ENCODE measurements around the gene DDX55.

DDX55 gene

DNA sequence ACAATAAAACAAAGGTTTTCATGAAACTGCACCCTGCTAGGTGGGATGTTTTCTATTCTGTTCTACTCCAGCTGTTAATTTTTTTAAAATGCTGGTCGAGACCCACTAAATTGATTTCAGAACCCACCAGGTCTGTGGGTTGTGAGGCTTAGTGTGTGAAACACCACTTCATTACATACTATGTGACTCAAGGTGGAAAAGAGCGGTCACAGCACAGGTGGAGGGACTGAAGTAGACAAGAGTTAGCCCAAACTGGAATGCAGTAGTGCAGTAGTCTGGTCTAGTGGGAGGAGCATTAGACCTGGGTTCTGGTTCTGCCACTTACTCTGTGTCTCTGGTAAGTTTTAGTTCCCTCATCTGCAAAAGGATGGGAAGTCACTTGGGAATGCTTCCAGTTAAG is 12.2 kb downstream of the DDX55 start:
- no peak for DNase-seq (ENCODE audit: low read depth in 2 of 2)

DNA sequence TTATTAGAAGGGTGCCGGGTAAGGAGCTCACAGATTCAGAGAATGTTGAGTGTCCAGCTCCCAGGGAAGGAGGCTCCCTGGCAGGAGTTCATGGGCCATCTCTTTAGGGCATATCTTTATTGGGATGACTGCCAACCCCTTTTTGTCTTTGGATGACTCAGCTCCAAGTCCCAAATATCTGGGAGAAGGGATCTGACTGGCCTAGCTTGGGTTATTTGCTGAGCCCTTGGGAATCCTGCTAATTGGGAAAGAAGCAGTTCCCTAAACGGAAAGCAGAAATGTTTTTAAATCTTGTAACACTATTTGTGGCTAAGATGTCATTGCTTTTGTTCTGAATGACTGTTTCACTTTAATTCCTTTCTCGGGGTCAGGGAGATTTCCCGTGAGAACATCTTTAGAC is 12.6 kb downstream of the DDX55 start:
- DNase-seq (ENCODE audit: low read depth in 2 of 2): no peak

DNA sequence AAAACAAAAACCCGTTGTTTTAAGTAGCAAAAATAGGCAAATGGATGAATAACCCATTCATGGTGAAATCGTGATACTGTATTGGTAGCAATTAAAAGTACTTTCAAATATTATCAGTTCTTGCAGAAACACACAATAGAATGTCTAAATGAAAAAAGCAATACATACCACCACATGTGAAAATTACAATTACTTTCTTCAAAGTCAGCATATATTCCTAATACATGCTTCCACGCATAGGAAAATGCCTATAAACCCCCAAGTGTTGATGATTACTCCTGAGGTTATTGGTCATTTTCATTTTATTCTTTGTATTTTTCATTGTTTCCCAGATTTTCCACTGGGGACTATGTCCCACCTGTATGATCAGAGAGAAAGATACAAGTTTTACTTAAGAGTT is 15.2 kb downstream of the DDX55 start:
- no peak for DNase-seq (ENCODE audit: low read depth in 2 of 2)

DNA sequence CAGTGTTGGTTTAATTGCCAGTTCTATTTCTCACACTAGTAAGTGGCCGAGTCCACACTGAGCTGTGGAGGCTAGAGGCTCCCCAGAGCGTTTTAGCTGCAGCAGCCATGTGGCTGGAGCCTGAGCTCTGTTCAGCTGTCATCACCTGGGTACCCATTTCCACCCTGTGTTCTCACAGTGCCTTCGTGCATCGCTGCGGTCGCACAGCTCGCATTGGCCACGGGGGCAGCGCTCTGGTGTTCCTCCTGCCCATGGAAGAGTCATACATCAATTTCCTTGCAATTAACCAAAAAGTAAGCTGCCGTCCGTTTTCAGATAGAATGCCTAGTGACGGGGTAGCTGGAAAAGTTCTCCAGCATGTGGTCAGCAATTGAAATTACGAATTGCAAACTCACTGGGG is 15.7 kb downstream of the DDX55 start:
- no peak for DNase-seq (ENCODE audit: low read depth in 2 of 2)

DNA sequence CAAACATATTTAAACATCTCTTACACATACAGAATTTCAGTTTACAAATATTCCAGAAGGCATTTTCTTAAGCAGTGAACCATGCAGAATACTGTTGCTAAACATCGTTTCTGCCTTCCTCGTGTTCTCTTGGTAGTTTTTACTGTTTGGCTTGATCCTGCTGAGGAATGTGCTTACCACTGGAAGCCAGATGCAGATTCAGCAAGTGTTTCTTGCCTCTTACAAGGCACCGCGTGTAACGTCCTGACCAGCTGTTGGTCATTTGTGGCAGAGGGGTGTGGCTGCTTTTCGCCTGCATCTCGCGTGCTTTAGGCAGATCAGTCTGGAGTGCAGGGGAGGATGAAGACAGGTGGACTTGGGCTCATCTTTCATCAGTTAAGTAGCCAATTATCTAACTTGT is 19.2 kb downstream of the DDX55 start:
- DNase-seq (ENCODE audit: low read depth in 2 of 2): no peak

DNA sequence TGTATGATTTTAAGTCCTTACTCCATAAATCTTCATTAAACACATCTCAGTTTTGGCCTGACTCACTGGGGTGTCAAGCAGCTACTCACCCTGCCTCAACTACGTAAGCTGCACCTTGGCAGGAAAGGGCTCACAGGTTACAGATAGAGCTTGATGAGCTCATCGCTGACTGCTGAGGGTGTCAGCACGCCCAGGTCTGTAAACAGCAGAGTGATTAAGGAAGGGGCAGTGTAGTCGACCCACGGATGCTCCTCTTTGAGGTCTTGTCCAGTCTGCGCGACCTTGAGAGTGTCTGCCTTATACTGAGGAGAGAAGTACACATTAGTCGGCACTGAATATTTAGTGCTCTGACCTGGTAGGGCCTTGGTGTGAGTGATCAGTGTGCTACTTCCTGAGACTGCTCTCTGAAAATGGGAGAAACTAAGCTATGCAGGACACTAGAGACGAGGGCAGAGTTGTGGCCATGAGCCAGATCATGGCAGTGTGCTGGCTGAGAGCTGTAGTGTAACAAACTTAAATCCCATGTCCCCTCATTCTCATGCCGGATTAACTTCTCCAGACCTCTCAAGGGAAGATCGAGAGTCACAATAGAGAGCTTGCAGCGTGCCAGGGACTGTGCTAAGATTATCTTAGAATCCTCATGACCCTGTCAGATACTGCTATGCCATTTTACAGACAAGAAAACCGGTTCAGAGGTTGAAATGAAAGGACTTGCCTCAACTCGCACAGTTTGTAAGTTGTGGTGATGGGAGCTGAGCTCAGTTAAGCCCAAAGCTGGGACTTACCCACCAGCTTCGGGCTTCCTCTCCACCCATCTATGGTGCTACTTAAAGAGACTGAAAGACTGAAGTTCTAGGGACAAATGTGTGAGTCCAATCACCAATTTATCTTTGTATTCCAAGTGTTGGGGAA is 20.0 kb downstream of the DDX55 start:
- no peak for DNase-seq (ENCODE audit: low read depth in 2 of 2)

DNA sequence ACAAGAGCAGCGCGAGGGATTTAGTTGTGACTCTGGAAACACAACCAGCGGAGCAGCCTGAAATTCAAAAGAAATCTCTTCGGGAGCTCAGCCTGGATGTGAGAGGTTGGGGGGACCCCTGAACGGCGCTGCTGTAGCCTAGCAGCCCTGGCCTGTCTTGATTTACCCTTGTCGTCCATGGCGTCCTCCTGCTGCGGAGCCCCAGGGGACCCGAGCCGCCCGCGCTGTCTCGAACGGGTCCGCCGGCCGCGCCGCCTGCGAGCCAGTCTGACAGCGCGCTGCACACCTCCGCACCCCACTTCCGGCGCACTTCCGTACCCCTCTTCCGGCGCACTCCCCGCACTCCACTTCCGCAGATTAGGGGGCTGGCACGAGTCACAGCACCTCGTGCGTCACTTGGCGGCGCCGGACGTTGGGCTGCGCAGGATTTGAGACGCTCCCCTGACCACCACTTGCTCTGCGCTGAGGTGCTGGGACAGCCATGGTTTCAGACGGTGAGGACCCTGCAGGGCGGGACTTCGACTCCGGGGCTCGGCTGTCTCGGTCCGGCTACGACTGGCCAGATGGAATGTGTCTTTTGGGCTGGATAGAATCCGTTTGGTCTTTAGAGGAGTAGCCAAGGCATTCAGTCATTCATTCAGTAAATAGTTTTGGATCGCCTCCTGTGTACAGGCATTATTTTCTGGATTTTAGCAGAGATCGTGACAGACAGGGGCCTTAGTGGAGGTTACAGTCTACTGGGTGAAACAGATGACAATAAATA is 31.7 kb downstream of the DDX55 start, which contains the start of the genes EIF2B1 and GTF2H3:
Gene EIF2B1, minus strand, starts transcription at position 308 of the 763 bp plus-strand sequence. Its CDS starts 129 bp downstream, at position 179.
Gene GTF2H3, plus strand, starts transcription at position 451 of the 763 bp plus-strand sequence. Its CDS starts 31 bp downstream, at position 482.
- peak; percentile 91 to 95 for DNase-seq (ENCODE audit: low read depth in 2 of 2)

DNA sequence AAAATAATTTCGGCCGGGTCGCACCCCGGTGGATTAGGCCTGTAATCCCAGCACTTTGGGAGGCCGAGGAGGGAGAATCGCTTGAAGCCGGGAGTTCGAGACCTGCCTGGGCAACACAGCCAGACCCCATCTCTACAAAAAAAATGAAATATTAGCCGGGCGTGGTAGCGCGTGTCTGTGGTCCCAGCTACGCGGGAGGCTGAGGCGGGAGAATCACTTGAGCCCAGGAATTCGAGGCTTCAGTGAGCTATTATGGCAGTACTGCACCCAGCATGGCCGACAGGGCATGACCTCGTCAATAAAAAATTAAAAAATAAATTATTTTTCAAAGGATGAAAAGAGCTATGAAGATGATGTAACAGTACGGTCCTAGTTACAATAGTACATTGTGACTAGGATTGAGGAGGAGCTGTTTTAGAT is 32.3 kb downstream of the DDX55 start:
- no peak for DNase-seq (ENCODE audit: low read depth in 2 of 2)

DNA sequence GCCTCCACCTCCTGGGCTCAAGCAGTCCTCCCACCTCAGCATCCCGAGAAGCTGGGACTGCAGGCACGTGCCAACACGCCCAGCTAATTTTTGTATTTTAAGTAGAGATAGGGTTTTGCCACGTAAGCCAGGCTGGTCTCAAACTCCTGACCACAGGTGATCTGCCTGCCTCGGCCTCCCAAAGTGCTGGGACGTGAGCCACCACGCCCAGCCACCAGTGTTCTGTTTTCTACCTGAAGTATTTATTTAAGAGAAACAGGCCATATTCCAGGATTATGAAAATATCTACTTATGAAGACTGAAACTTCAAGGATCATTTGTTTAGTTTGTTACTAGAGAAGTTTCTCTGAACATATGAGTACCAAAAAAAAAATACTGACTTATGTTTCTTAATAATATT is 42.0 kb downstream of the DDX55 start:
- no peak for DNase-seq (ENCODE audit: low read depth in 2 of 2)

DNA sequence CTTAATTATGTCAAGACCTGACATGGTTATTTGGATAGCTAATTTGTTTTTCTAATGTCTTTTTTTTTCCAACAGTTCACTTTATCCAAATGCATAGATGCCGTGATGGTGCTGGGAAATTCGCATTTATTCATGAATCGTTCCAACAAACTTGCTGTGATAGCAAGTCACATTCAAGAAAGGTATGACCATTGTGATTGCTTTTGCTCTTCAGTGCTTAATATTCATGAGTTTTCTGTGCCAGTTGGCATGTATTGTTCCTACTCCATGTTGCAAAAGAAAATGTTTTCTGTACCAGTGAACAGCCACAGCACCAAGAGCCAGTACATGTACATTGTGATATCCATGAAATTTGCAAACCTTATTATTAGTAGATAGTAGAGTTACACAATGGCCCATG is 43.5 kb downstream of the DDX55 start:
- no peak for DNase-seq (ENCODE audit: low read depth in 2 of 2)

DNA sequence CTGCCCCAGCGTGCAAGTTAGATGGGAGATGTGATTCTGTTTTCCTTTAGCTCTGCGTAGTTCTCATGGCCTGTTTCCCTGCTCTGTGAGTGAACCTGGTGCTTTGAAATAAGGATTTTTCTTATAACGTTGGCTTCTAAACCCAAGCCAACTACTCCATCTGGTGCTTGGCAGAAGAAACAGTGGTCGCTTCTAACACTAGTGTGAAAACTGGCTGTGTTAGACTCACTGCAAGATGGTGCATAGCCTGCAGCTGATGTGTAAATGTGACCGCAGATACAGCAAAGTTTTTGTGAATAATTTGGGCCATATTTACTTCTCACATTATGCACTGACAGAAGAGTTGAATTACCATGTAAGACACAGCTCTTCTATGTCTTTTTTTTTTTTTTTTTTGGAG is 44.0 kb downstream of the DDX55 start:
- DNase-seq (ENCODE audit: low read depth in 2 of 2): no peak

DNA sequence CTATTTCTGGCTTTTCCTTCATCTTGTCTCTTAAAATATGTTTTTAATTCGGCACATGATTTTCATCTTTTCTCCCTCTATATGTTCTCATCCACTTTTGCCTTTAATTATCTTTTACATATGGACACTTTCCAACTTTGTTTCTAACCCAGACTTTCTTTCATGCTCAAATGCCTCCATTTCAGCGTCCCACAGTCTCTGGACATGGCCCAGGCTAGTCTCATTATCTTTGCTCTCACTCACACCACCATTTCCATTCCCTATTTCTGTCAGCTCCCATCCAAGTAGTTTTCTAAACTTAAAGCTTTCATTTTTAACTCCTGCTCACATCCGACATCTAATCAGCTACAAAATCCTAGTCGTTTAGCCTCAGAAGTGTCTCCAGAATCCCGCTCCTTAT is 46.5 kb downstream of the DDX55 start:
- no peak for DNase-seq (ENCODE audit: low read depth in 2 of 2)

DNA sequence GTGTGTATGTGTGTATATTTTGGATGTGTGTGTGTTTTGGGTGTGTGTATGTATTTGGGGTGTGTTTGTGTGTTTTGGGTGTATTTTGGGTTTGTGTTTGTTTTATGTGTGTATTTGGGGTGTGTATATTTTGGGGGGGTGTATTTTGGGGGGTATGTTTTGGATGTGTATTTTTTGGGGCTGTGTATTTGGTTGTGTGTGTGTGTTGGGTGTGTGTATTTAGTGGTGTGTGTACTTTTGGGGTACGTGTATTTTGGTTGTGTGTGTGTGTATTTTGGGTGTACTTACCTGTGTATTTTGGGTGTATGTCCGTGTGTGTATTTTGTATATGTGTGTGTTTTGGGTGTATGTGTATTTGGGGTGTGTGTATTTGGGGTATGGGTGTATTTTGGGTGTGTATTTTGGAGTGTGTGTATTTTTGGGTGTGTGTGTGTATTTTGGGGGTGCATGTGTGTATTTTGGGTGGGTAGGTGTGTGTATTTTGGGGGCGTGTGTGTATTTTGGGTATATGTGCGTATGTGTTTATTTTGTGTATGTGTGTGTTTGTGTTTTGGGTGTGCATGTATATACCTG is 52.3 kb downstream of the DDX55 start:
- DNase-seq (ENCODE audit: low read depth in 2 of 2): no peak

DNA sequence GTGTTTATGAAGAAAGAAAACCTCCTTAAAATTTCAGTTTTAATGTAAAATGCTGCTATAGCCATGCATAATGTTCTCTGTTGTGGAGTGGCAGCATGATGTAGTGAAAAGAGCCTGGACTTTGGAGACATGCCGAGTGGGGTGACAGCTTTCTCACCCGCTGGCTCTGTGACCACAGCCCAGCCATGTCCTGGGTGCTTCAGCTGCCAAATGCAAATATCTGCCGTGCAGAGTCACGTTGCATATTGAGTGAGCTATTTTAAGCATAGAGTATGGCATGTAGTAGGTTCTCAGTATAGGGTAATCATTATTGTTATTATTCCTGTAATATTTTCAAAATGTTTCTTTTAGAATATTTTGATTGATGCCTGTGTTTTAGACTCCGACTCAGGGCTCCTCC is 53.5 kb downstream of the DDX55 start:
- no peak for DNase-seq (ENCODE audit: low read depth in 2 of 2)

DNA sequence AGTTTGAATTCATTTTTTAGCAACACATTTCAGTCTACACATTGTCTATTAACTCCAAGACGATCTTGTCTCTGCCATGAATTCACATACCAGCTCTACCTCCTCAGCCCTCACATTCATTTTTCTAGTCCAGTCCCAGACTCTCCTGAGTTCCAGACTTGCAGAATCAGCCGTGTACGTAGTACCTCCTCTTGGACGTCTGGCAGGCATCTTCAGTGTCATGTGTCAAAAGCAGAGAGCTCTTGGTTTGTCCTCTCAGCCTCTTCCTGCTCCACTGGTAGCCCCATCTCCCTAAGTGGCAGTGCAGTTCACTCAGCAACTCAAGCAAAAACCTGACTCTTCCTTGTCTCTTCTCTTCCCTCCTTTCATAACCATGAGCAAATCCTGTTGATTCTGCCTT is 54.5 kb downstream of the DDX55 start:
- DNase-seq (ENCODE audit: low read depth in 2 of 2): no peak

DNA sequence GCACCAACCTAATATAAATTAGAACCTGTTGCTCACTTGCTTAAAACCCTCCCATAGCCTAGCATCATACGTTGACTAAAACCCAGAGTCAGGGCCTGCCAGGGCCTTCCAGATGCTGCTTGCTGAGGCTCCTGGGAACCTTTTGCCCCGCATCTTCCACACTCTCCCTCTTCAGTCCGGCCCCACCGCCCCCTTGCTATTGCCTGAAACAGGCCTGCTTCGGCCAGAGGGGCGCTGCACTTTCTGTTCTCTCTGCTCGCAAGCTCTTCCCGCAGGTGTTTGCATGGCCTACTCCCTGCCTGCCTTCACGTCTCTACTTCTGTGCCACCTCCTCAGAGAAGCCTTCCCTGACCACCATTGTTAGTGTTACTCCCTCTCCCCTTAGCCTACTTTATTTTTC is 55.3 kb downstream of the DDX55 start:
- DNase-seq (ENCODE audit: low read depth in 2 of 2): no peak

DNA sequence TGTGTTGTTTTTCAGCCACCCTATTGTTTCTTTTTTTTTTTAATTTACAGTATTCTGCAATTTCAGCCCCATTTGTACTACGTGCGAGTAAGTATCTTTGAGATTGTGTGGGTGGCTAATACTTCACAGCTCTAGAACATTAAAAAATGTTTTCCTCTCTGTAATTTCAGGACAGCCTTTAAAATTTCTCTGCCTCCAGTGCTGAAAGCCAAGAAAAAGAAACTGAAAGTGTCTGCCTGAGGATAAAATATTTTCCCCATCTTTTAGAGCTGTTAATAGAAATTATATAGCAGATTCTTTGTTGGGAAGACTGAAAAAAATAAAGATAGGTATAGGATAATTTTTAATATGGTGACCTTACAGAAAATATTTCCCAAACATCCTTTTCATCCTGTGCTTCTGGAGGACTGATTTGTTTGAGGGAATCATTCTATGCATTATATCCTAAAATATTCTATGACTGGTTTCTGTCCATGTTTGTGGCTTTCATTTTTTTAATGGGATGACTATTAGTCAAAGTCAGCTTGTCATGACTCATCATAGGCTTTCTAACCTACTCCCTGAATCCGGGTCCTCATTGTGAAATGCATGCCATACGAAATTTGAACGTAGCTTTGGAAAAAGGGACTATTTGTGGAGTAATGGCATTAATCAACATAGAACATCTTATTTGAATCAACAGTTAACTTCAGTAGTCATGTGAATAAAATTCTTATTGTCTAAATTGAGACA is 58.3 kb downstream of the DDX55 start:
- no peak for DNase-seq (ENCODE audit: low read depth in 2 of 2)

DNA sequence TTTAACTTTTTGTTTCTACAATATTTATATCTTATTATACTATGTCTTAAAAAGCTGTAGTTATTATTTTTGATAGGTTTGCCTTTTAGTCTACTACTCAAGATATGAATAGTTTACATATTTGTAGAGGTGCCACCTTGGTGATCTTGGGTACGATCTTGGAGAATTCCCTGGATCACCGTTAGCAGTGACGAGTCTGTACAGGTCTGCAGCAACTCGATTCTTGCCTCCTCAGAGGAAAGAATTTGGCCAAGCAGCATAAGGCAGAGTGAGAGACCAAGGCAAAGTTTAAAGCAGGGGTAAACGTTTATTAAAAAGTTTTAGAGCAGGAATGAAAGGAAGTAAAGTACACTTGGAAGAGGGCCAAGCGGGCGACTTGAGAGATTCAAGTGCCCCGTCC is 65.9 kb downstream of the DDX55 start:
- DNase-seq (ENCODE audit: low read depth in 2 of 2): no peak

Measured in activated CD4-positive, alpha-beta T cell treated with anti-CD3 and anti-CD28 coated beads for 24 hours (primary cell).